ENCODE measurements around the gene FBXL16.

GRCh38 chr16:693766-694165 lies 11.8 kb downstream of the FBXL16 start:
- TF ChIP-seq CTCF (IDR thresholded peaks at IDR 0.05) (no peak), EP300 (IDR thresholded peaks at IDR 0.05) (no peak)

All from upper lobe of left lung (tissue), 4 donors.